Measurements from ENCODE around the gene NCBP1.

Gene NCBP1

DNA sequence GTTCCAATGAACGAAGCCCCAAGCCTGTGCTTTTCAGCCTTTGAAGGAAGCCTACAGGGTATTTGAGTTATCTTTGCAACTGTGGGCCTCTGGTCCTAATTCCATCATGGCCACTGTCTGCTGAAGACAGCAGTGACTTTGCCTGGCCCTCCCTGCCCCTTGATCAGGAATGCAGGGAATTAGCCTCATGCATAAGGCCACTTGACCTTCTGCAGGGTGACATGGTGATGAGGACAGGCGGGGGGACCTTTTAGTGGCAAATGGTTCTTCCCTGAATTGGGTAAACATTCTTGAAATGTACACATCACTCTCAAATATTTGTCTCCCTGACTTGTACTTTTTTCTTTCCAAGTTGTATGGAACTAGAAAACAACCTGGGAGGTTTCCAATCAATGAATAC lies 88.7 kb downstream of the NCBP1 start:
- DNase-seq = no peak

All from activated CD4-positive, alpha-beta T cell treated with anti-CD3 and anti-CD28 coated beads, Interleukin-2, Interleukin-6, amounts not matched to agents 100 ng/mL and 50 ng/mL, durations not matched to agents 16 hours and 8 hours (primary cell).